Astrocyte (in vitro differentiated cells and primary cell): Measurements from ENCODE around the gene TEX29. TPM values are rescaled to one million over a fixed set of nuclear protein-coding genes. Genes with fewer than 3 reads are reported as not detected.

ENCODE experiments used
- DNase-seq: peaks from one replicate; pipeline ENCODE4 v3.0.0-alpha.2; 2010; ENCODE audit warnings: low read depth
- FAIRE-seq: peaks from 2 replicates; lab custom pipeline; 2011; peaks lifted over from hg19 to GRCh38; lab: Jason Lieb, UNC
- H2AFZ ChIP-seq: 2 replicates; pipeline ENCODE4 v1.6.0; 2012; ENCODE audit warnings: low read depth, low read length, inconsistent platforms
- H3K27ac ChIP-seq: 2 replicates; pipeline ENCODE4 v1.5.1; 2011; ENCODE audit warnings: low read depth, low read length, inconsistent platforms
- H3K27me3 ChIP-seq: 2 replicates; pipeline ENCODE4 v1.6.0; 2011; ENCODE audit warnings: low read length, inconsistent platforms; ENCODE audit not compliant: insufficient read depth
- H3K36me3 ChIP-seq: 2 replicates; pipeline ENCODE4 v1.5.1; 2011; ENCODE audit warnings: low read length, inconsistent platforms; ENCODE audit not compliant: insufficient read depth
- H3K4me1 ChIP-seq: 2 replicates; pipeline ENCODE4 v1.5.1; 2011; ENCODE audit warnings: low read length, inconsistent platforms; ENCODE audit not compliant: insufficient read depth
- H3K4me2 ChIP-seq: 2 replicates; pipeline ENCODE4 v1.6.0; 2012; ENCODE audit warnings: low read length, inconsistent platforms
- H3K4me3 ChIP-seq: 2 replicates; pipeline ENCODE4 v1.5.1; 2011; ENCODE audit warnings: low read depth, mild to moderate bottlenecking, low read length, inconsistent platforms; ENCODE audit not compliant: insufficient read depth
- H3K79me2 ChIP-seq: 2 replicates; pipeline ENCODE4 v1.6.0; 2012; ENCODE audit warnings: mild to moderate bottlenecking, low read length, inconsistent platforms; ENCODE audit not compliant: insufficient read depth
- H3K9ac ChIP-seq: 2 replicates; pipeline ENCODE4 v1.6.0; 2012; ENCODE audit warnings: mild to moderate bottlenecking, low read length, inconsistent platforms
- H3K9me3 ChIP-seq: 2 replicates; pipeline ENCODE4 v1.5.1; 2012; ENCODE audit warnings: low read depth, mild to moderate bottlenecking, low read length, inconsistent platforms; ENCODE audit not compliant: insufficient read depth
- H4K20me1 ChIP-seq: 2 replicates; pipeline ENCODE4 v1.6.0; 2012; ENCODE audit warnings: low read length, inconsistent platforms; ENCODE audit not compliant: insufficient read depth
- H3K27ac Mint-ChIP-seq: one replicate; pipeline ENCODE4 v1.8.0; 2021; ENCODE audit warnings: mild to moderate bottlenecking, mixed read lengths; ENCODE audit not compliant: unreplicated experiment
- H3K27me3 Mint-ChIP-seq: one replicate; pipeline ENCODE4 v1.8.0; 2021; ENCODE audit warnings: low read depth, mixed read lengths; ENCODE audit not compliant: unreplicated experiment
- H3K36me3 Mint-ChIP-seq: one replicate; pipeline ENCODE4 v1.8.0; 2021; ENCODE audit warnings: low read depth, mixed read lengths; ENCODE audit not compliant: unreplicated experiment
- H3K4me1 Mint-ChIP-seq: one replicate; pipeline ENCODE4 v1.8.0; 2021; ENCODE audit warnings: low read depth, mixed read lengths; ENCODE audit not compliant: unreplicated experiment
- H3K4me3 Mint-ChIP-seq: one replicate; pipeline ENCODE4 v1.8.0; 2021; ENCODE audit warnings: mild to moderate bottlenecking, moderate library complexity, mixed read lengths; ENCODE audit not compliant: unreplicated experiment
- H3K9me3 Mint-ChIP-seq: one replicate; pipeline ENCODE4 v1.8.0; 2021; ENCODE audit warnings: mild to moderate bottlenecking, mixed read lengths; ENCODE audit not compliant: unreplicated experiment
- CTCF ChIP-seq: IDR thresholded peaks from 2 replicates; pipeline ENCODE4 v1.5.1; 2011; ENCODE audit warnings: low read depth, mild to moderate bottlenecking, inconsistent platforms, low read length, moderate library complexity; ENCODE audit not compliant: insufficient read depth
- EZH2 ChIP-seq: IDR thresholded peaks from 2 replicates; pipeline ENCODE4 v1.6.1; 2012; ENCODE audit warnings: mild to moderate bottlenecking, low read length, inconsistent platforms; ENCODE audit not compliant: insufficient read depth
- total RNA-seq: library from RNA; stranded (reverse); gene quantifications from 2 replicates; pipeline ENCODE4 v1.2.1, GENCODE V29; 2021

The TEX29 gene
- total RNA-seq, 1 donor from 2014 or later, result 0.43 TPM

GRCh38 chr13:111335298-111335697, 14.9 kb downstream of the TEX29 start:
- no peak for FAIRE-seq
- no peak overlapping the region for H3K4me3 Mint-ChIP-seq
- H3K27ac Mint-ChIP-seq, result no peak overlapping the region

GRCh38 chr13:111336666-111337065, 16.2 kb downstream of the TEX29 start:
- Histone ChIP-seq H3K27me3 (no peaks in the 10 kb centered on the region), H3K4me2 (peak overlapping the region; percentile 45), H3K4me1 (peaks cover 5% of the 10 kb centered on the region), H3K9me3 (no peaks in the 10 kb centered on the region), H3K79me2 (no peaks in the 10 kb centered on the region), H3K4me3 (no peak overlapping the region), H4K20me1 (no peaks in the 10 kb centered on the region), H3K27ac (no peak overlapping the region), H3K9ac (no peak overlapping the region), H2AFZ (no peak overlapping the region), H3K36me3 (no peaks in the 10 kb centered on the region)
- FAIRE-seq (peak; percentile 49), DNase-seq (peak; percentile 47)
- H3K9me3 Mint-ChIP-seq, result peaks cover 15% of the 10 kb centered on the region
- H3K4me1 Mint-ChIP-seq, result peaks cover 15% of the 10 kb centered on the region
- H3K36me3 Mint-ChIP-seq, result peaks cover 19% of the 10 kb centered on the region
- H3K27ac Mint-ChIP-seq, result no peak overlapping the region
- H3K27me3 Mint-ChIP-seq, result no peaks in the 10 kb centered on the region
- no peak for TF ChIP-seq CTCF
- no peak for TF ChIP-seq EZH2
- H3K4me3 Mint-ChIP-seq, result no peak overlapping the region

More at GRCh38 chr13:111335298-111335697, 14.9 kb downstream of the TEX29 start:
- no peak overlapping the region for H2AFZ ChIP-seq
- H3K36me3 ChIP-seq, result no peaks in the 10 kb centered on the region
- TF ChIP-seq EZH2 (no peak), CTCF (no peak)
- no peak for DNase-seq
- Mint-ChIP-seq H3K9me3 (peaks cover 15% of the 10 kb centered on the region), H3K27me3 (no peaks in the 10 kb centered on the region), H3K36me3 (peaks cover 21% of the 10 kb centered on the region), H3K4me1 (peaks cover 15% of the 10 kb centered on the region)
- H3K4me2 ChIP-seq, result no peak overlapping the region
- H3K9me3 ChIP-seq, result no peaks in the 10 kb centered on the region
- no peaks in the 10 kb centered on the region for H3K27me3 ChIP-seq
- H3K27ac ChIP-seq, result no peak overlapping the region
- H3K9ac ChIP-seq, result no peak overlapping the region
- H3K4me3 ChIP-seq, result no peak overlapping the region
- peaks cover 5% of the 10 kb centered on the region for H3K4me1 ChIP-seq
- H4K20me1 ChIP-seq, result no peaks in the 10 kb centered on the region
- H3K79me2 ChIP-seq, result no peaks in the 10 kb centered on the region

GRCh38 chr13:111337206-111337605, 16.8 kb downstream of the TEX29 start:
- TF ChIP-seq EZH2 (no peak), CTCF (no peak)
- H3K4me2 ChIP-seq, result peak overlapping the region; percentile 45
- FAIRE-seq (no peak), DNase-seq (peak; percentile 85)
- H3K9ac ChIP-seq, result peak overlapping the region; percentile 38
- no peaks in the 10 kb centered on the region for H3K9me3 ChIP-seq
- H3K27ac Mint-ChIP-seq, result peak overlapping the region; percentile 90
- H3K4me3 ChIP-seq, result no peak overlapping the region
- H3K27ac ChIP-seq, result peak overlapping the region; percentile 70
- H3K27me3 Mint-ChIP-seq, result no peaks in the 10 kb centered on the region
- H4K20me1 ChIP-seq, result no peaks in the 10 kb centered on the region
- peaks cover 5% of the 10 kb centered on the region for H3K4me1 ChIP-seq
- H2AFZ ChIP-seq, result no peak overlapping the region
- no peaks in the 10 kb centered on the region for H3K36me3 ChIP-seq
- no peaks in the 10 kb centered on the region for H3K79me2 ChIP-seq
- H3K9me3 Mint-ChIP-seq, result peaks cover 15% of the 10 kb centered on the region
- peaks cover 15% of the 10 kb centered on the region for H3K4me1 Mint-ChIP-seq
- no peaks in the 10 kb centered on the region for H3K27me3 ChIP-seq
- peaks cover 25% of the 10 kb centered on the region for H3K36me3 Mint-ChIP-seq
- H3K4me3 Mint-ChIP-seq, result peak overlapping the region; percentile 47
